Smooth muscle cell (in vitro differentiated cells): ENCODE data around the gene SLC25A41. TPM values are rescaled to one million over a fixed set of nuclear protein-coding genes. Genes with fewer than 3 reads are reported as not detected.

ENCODE experiments used
- DNase-seq: peaks from one replicate; lab custom pipeline; 2025; ENCODE audit not compliant: unreplicated experiment; lab: John Stamatoyannopoulos, UW
- H2AFZ ChIP-seq: fragments of 200-600 bp; sonication (generic); 2 replicates; pipeline ENCODE4 v1.6.0; 2016; ENCODE audit warnings: antibody characterized with exemption, low read depth, mild to moderate bottlenecking
- H3F3A ChIP-seq: fragments of 200-600 bp; sonication (generic); 2 replicates; pipeline ENCODE4 v1.6.0; 2017; ENCODE audit warnings: antibody characterized with exemption, low read depth
- H3K27ac ChIP-seq: fragments of 200-600 bp; sonication (generic); 2 replicates; pipeline ENCODE4 v1.5.1; 2016; ENCODE audit warnings: low read depth, mild to moderate bottlenecking
- H3K27me3 ChIP-seq: fragments of 200-600 bp; sonication (generic); 2 replicates; pipeline ENCODE4 v1.6.1; 2016; ENCODE audit warnings: low read depth, mild to moderate bottlenecking
- H3K36me3 ChIP-seq: fragments of 200-600 bp; sonication (generic); 2 replicates; pipeline ENCODE4 v1.5.1; 2016; ENCODE audit warnings: low read depth
- H3K4me1 ChIP-seq: fragments of 200-600 bp; sonication (generic); 2 replicates; pipeline ENCODE4 v1.5.1; 2016; ENCODE audit warnings: low read depth
- H3K4me2 ChIP-seq: fragments of 200-600 bp; sonication (generic); 2 replicates; pipeline ENCODE4 v1.6.0; 2016; ENCODE audit warnings: mild to moderate bottlenecking
- H3K4me3 ChIP-seq: fragments of 200-600 bp; sonication (generic); 2 replicates; pipeline ENCODE4 v1.5.1; 2016; ENCODE audit warnings: mild to moderate bottlenecking
- H3K79me2 ChIP-seq: fragments of 200-600 bp; sonication (generic); 2 replicates; pipeline ENCODE4 v1.6.0; 2016; ENCODE audit warnings: low read depth, mild to moderate bottlenecking
- H3K9ac ChIP-seq: fragments of 200-600 bp; sonication (generic); 2 replicates; pipeline ENCODE4 v1.6.0; 2016; ENCODE audit warnings: low read depth
- H3K9me3 ChIP-seq: fragments of 200-600 bp; sonication (generic); replicated peaks from 2 replicates; pipeline ENCODE4 v1.5.1; 2016; ENCODE audit warnings: low read depth
- H4K20me1 ChIP-seq: fragments of 200-600 bp; sonication (generic); 2 replicates; pipeline ENCODE4 v1.6.0; 2016; ENCODE audit warnings: low read depth
- whole genome bisulfite sequencing: methylation state at CpG from one replicate; pipeline ENCODE4 v1.1.7; 2016; ENCODE audit warnings: low lambda C conversion rate; 5-methylcytosine and 5-hydroxymethylcytosine counted together
- polyA plus RNA-seq: library from polyadenylated mRNA; unstranded; fragments of >200 nt; fragmentation: Nextera tagmentation; extraction: Ambion mirVana; gene quantifications from 2 replicates; pipeline ENCODE4 v1.2.1, GENCODE V29; 2016
- total RNA-seq: library from RNA; depleted of rRNA; stranded (reverse); fragments of >200 nt; gene quantifications from 2 replicates; pipeline ENCODE4 v1.2.3, GENCODE V29; 2014
- TF ChIP-seq, protein P1 (sequence below): fragments of 200-600 bp; sonication (generic); IDR thresholded peaks from 2 replicates; pipeline ENCODE4 v1.5.1; 2017; ENCODE audit warnings: borderline replicate concordance, mild to moderate bottlenecking, antibody characterized with exemption; ENCODE audit not compliant: insufficient read depth, poor library complexity, severe bottlenecking

The SLC25A41 gene
- total and polyA plus RNA-seq, 2 experiments from 2014 or later = 0.30 TPM; not detected in 1

DNA sequence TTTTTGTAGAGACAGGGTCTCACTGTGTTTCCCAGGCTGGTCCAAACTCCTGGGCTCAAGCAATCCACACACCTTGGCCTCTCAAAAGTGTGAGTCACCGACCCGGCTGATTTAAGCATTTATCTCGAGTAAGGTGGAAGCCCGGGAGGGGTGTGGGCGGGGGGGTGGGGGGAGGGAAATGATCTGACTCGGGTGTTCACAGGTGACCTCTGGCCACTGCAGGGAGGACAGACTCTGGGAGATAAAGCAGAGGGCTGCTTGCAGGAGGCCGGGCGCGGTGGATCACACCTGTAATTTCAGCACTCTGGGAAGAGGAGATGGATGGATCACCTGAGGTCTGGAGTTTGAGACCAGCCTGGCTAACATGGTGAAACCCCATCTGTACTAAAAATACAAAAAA lies 40.1 kb upstream of the SLC25A41 start:
- DNase-seq = no peak
- Histone ChIP-seq H3K36me3 (no peaks in the 10 kb centered on the region), H3K4me2 (no peak overlapping the region)

DNA sequence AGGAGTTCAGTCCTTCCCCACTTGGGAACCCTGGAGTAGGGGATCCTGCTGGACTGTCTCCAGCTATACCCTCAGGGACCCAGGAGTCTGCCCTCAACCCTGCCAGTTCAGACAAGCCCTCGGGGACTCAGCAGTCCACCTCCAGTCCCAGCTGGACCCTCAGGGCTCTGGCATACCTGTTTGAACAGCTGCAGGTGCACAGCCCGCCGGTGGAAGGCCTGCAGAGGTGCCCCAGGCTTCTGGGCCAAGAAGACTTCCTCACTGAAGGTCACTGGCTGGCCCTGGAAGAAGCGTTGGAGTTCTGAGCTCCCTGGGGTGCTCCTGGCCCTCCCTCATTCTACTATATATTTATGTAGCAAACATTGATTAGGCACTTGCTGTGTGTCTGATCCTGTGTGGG lies 39.1 kb upstream of the SLC25A41 start:
- Histone ChIP-seq H3K27me3 (peaks cover 23% of the 10 kb centered on the region), H3K4me2 (no peak overlapping the region), H4K20me1 (no peaks in the 10 kb centered on the region), H3K4me1 (peaks cover 9% of the 10 kb centered on the region), H3K9ac (no peak overlapping the region), H3K36me3 (no peaks in the 10 kb centered on the region), H3K27ac (no peak overlapping the region), H2AFZ (no peak overlapping the region), H3K4me3 (no peak overlapping the region), H3F3A (no peaks in the 10 kb centered on the region), H3K9me3 (no peaks in the 10 kb centered on the region), H3K79me2 (no peaks in the 10 kb centered on the region)
- TF ChIP-seq, protein P1, sequence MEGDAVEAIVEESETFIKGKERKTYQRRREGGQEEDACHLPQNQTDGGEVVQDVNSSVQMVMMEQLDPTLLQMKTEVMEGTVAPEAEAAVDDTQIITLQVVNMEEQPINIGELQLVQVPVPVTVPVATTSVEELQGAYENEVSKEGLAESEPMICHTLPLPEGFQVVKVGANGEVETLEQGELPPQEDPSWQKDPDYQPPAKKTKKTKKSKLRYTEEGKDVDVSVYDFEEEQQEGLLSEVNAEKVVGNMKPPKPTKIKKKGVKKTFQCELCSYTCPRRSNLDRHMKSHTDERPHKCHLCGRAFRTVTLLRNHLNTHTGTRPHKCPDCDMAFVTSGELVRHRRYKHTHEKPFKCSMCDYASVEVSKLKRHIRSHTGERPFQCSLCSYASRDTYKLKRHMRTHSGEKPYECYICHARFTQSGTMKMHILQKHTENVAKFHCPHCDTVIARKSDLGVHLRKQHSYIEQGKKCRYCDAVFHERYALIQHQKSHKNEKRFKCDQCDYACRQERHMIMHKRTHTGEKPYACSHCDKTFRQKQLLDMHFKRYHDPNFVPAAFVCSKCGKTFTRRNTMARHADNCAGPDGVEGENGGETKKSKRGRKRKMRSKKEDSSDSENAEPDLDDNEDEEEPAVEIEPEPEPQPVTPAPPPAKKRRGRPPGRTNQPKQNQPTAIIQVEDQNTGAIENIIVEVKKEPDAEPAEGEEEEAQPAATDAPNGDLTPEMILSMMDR = no peak
- DNase-seq = no peak
- WGBS = 76% methylated on average over 4 of the region's 4 CpGs

More for the DNA sequence above, 40.1 kb upstream of the SLC25A41 start:
- peaks cover 9% of the 10 kb centered on the region for H3K4me1 ChIP-seq
- no peaks in the 10 kb centered on the region for H3K79me2 ChIP-seq
- no peak overlapping the region for H2AFZ ChIP-seq
- no peak overlapping the region for H3K9ac ChIP-seq
- H3K4me3 ChIP-seq = no peak overlapping the region
- H3F3A ChIP-seq = no peaks in the 10 kb centered on the region
- no peak overlapping the region for H3K27ac ChIP-seq
- TF ChIP-seq, protein P1 = no peak
- no peaks in the 10 kb centered on the region for H3K9me3 ChIP-seq
- WGBS = 55% methylated on average over 9 of the region's 9 CpGs
- H3K27me3 ChIP-seq = peaks cover 23% of the 10 kb centered on the region
- no peaks in the 10 kb centered on the region for H4K20me1 ChIP-seq

DNA sequence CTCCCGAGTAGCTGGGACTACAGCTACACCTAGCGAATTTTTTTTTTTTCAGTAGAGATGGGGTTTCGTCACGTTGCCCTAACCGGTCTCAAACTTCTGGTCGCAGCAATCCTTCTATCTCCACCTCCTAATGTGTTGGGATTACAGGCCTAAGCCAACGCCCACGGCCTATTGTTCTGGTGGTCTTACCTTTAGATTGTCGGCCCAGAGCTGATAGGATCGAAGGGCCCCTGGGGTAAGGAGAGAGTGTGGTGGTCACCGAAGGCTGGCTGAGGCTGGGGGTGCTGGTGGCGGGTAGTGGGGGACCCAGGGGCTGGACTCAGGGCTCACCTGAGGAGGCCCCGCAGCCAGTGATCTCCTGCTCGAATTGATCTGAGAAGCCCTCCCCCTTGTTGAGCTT lies 37.5 kb upstream of the SLC25A41 start:
- TF ChIP-seq, protein P1 = no peak
- peaks cover 9% of the 10 kb centered on the region for H3K4me1 ChIP-seq
- no peak overlapping the region for H3K27ac ChIP-seq
- no peaks in the 10 kb centered on the region for H3F3A ChIP-seq
- no peaks in the 10 kb centered on the region for H4K20me1 ChIP-seq
- H3K4me3 ChIP-seq = no peak overlapping the region
- no peak overlapping the region for H3K9ac ChIP-seq
- no peaks in the 10 kb centered on the region for H3K9me3 ChIP-seq
- peaks cover 18% of the 10 kb centered on the region for H3K27me3 ChIP-seq
- no peak overlapping the region for H3K4me2 ChIP-seq
- no peak overlapping the region for H2AFZ ChIP-seq
- no peak for DNase-seq
- H3K79me2 ChIP-seq = no peaks in the 10 kb centered on the region
- H3K36me3 ChIP-seq = no peaks in the 10 kb centered on the region
- WGBS = 76% methylated on average over 14 of the region's 14 CpGs

DNA sequence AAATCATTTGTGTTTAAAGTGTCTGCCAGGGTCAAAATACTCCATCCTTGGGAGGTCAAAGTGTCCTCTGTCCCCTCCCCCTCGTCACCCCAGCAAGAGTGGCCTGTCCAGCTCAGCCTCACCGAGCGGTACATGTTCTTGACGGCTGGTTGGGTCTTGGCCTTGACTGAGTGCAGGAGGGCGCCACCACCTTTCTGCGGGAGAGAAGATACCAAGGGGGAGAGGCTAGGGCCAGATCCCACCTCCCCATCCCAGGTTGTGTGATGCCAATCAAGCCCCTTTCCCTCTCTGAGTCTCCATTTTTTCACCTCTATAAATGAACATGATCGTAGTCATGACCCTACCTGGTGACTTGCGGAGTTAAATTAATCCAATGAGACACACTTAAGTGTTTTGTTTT lies 36.6 kb upstream of the SLC25A41 start:
- no peak overlapping the region for H3K9ac ChIP-seq
- no peak overlapping the region for H2AFZ ChIP-seq
- H3K4me1 ChIP-seq = peaks cover under 1% of the 10 kb centered on the region
- WGBS = 90% methylated on average over 8 of the region's 8 CpGs
- no peaks in the 10 kb centered on the region for H3F3A ChIP-seq
- H3K27ac ChIP-seq = no peak overlapping the region
- DNase-seq = no peak
- H3K36me3 ChIP-seq = no peaks in the 10 kb centered on the region
- no peak overlapping the region for H3K4me2 ChIP-seq
- H3K9me3 ChIP-seq = no peaks in the 10 kb centered on the region
- H3K4me3 ChIP-seq = no peak overlapping the region
- no peaks in the 10 kb centered on the region for H3K79me2 ChIP-seq
- TF ChIP-seq, protein P1 = no peak
- H4K20me1 ChIP-seq = no peaks in the 10 kb centered on the region
- peaks cover 16% of the 10 kb centered on the region for H3K27me3 ChIP-seq
